GM12891 (cell line): Measurements from ENCODE around the gene PCDHGB1.

Experiments
- PAX5 ChIP-seq: IDR thresholded peaks from 2 replicates; pipeline ENCODE4 v1.6.1; 2011; ENCODE audit warnings: low read length, moderate library complexity, mild to moderate bottlenecking; ENCODE audit not compliant: insufficient read depth, severe bottlenecking
- POLR2A ChIP-seq: IDR thresholded peaks from 2 replicates; pipeline ENCODE4 v1.6.1; 2011; ENCODE audit warnings: low read depth, low read length, control low read depth
- POLR2AphosphoS5 ChIP-seq: IDR thresholded peaks from 2 replicates; pipeline ENCODE4 v1.6.1; 2011; ENCODE audit warnings: low read depth, low read length, control low read depth
- POU2F2 ChIP-seq: IDR thresholded peaks from 2 replicates; pipeline ENCODE4 v1.6.1; 2011; ENCODE audit warnings: low read depth, mild to moderate bottlenecking, control low read depth, low read length, moderate library complexity
- SPI1 ChIP-seq: IDR thresholded peaks from 2 replicates; pipeline ENCODE4 v1.6.1; 2011; ENCODE audit warnings: low read depth, low read length, control low read depth
- TAF1 ChIP-seq: IDR thresholded peaks from 2 replicates; pipeline ENCODE4 v1.6.1; 2011; ENCODE audit warnings: low read depth, low read length, control low read depth

DNA sequence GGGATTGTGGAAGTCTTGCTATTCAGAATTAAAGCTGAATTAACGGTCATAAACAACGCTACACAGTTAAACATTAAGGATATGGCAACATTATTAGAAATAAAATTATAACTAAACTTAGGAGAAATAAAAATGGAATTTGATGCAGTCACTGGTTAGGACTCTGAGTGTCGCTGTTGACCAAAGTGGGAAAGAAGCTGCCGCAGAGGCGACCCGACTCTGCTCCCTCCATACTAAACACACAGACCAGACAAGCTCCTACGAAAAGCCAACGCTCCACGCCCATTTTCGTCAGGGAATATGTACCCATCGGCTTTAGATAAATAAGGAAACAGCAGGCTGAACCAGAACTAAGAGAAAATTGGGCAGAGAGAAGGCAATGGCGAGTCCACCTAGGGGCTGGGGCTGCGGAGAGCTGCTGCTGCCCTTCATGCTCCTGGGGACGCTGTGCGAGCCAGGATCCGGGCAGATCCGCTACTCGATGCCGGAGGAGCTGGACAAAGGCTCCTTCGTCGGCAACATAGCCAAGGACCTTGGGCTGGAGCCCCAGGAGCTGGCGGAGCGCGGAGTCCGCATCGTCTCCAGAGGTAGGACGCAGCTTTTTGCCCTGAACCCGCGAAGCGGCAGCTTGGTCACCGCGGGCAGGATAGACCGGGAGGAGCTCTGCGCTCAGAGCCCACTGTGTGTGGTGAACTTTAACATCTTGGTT lies 14.2 kb downstream of the PCDHGB1 start, which contains the start of gene PCDHGA5:
- TF ChIP-seq POU2F2 (no peak), POLR2A (no peak), POLR2AphosphoS5 (no peak), TAF1 (no peak), PAX5 (no peak), SPI1 (no peak)
